HG02981 (cell line): ENCODE results near the gene PGAM5.
A peak's percentile ranks its signal among the peaks of the same experiment; 100 is the strongest.

ENCODE experiments used
- ATAC-seq: cut with Tn5 transposase; IDR thresholded peaks from one replicate; pipeline ENCODE4 v1.9.1; 2021; ENCODE audit warnings: mild to moderate bottlenecking, moderate library complexity; ENCODE audit not compliant: unreplicated experiment

PGAM5 gene

GRCh38 chr12:132710405-132711079, at the start of gene PGAM5:
TSS of gene PGAM5 (plus strand) at chr12:132710842. CDS start at chr12:132710877, 35 bp downstream.
- ATAC-seq, result peak; percentile 80

DNA sequence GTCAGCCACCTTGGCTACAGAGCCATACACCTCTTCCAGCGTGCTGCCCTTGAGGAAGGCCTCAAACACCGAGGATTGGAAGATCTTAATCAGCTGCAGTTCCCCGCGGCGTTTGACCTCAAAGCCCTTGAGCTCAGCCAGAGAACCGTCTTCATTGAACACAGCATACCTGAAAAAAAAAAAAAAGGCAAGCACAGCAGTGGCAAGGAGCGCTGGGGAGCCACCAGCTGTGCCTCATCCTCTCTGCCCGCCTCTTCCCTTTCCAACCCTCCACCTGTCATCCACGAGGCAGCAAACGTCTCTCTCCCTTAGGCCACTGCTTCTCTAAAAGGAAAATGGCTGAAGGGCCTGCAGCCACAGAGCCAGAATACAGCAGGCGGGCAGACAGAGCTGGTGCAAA, 49.6 kb upstream of the PGAM5 start:
- no peak for ATAC-seq

DNA sequence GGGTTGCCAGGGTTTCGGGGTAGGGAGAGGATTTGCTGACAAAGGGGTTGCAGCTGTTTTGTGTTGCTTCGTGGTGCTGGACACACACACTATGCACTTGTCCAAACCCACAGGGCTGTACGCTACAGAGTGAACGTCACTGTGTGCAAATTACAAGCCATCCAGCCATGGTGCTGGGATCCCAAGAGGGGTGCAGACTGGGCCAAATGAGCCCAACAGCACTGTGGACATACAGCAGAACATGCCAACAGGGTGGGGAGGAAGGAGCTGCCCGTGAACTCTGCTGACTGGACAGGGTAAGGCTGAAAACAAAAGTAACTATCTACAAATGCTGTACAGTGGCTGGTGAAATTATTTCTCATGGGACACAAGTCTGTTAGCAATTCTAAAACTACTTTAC, 48.7 kb upstream of the PGAM5 start:
- ATAC-seq, result no peak

DNA sequence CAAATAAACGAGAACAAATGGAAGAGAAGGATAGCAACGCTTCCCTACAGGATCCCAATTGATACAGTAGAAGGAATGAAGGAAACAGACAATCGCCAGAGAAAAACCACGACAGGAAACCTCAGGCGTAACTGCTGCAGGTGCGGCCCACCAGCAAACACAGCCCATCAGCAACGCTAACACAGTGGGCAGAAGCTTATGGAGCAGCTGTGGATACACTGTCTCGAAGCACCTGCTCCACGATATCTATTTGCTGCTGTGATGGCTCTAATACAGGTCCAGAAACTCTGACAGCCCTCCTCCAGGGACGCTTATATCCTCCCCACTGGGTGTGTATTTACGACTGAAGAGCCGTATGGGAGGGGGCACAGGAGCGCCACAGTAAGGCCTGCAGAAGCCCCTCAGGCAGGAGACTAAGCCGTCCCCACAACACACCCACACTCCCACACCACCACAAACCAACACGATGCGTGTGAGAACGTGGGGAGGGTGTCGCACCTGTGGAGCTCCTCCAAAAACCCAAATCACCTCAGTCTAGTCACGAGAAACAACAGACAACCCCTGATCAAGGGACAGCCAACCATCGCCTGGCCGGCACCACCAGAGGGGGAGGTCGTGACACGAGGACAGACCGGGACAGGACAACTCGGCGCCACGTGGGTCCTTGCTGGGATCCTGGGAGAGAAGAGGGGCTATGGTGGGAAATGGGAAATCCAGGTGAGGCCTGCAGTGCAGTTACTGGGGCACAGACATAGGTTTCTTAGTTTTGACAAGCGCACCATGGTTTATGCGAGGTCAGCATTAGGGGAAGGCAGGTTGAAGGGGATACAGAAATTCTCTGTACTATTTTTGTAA, 47.5 kb upstream of the PGAM5 start:
- ATAC-seq, result no peak

DNA sequence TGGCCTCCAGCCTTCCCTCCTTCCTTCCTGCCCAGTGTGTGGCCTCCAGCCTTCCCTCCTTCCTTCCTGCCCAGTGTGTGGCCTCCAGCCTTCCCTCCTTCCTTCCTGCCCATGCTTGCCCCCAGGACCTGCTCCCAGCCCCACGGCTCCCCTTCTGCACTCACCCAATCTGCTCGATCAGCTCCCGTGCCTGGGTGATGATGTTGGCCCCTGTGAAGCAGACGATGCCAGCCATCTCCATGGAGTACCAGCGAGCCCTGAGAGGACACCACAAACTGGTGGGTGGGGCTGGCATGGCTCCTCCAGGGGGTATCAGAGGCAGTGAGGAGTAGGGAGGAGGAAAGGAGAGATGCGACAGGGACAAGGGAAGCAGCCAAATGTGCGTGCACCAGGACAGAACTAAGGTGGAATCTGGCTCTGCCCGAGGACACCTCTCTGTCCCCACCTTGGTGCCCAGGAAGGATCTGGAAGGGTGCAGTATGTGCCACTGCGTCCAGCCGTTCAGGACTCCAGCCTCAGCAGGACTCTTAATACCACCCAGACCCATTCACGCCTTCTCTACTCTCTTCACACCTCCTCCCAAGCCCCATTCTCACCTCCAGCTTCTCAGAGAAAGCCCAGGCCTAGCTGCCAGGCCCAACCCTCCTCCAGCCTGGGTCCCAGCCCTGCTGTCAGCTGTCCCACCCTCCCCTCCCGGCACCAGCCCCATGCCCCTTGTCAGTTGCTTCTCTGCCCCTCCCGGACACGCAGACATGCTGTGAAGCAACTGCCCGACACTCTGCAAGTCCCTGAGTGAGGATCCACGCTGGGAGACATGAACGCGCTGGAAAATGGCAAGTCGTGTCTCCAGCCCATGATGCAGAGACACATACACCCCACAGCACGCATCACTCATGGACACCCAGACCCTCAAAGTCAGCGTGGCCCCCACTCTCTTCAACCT, 46.2 kb upstream of the PGAM5 start:
- no peak for ATAC-seq

DNA sequence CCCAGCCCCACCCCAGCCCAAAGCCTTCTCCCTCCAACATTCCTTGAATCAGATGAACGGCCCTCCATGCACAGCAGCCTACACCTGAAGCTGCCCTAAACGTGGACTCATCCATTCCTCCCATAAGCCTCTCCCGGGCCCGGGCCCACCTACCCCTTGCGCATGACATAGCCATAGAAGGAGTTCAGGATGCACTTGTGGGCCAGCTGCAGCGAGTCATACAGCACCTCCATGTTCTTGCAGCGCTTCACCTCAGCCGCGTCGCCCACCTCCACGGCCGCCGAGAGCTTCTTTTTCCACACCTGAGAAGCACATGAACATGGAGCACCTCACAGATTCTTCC, 45.5 kb upstream of the PGAM5 start:
- no peak for ATAC-seq

DNA sequence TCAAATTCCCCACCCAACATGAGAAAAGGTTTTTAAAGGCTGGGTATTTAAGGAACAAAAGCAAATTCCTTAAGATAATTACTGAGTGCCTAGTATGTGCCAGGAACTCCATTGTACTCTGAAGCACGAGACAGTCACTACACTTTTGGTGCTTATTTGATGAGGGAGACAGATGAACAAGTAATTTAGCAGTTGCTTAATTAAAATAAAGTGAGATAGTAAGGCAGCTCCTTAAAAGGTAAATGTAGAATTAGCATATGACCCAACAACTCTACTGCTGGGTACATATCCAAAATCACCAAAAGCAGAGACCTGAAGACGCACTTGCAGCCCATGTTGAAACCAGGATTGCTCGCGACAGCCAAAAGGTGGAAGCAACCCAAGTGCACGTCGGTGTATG, 44.8 kb upstream of the PGAM5 start:
- ATAC-seq, result no peak

- no peak for ATAC-seq
These were observed 42.2 kb upstream of the PGAM5 start for GRCh38 chr12:132668191-132669088.

GRCh38 chr12:132669166-132669879, 41.3 kb upstream of the PGAM5 start:
- ATAC-seq, result no peak

- ATAC-seq, result no peak
These were observed 38.5 kb upstream of the PGAM5 start for GRCh38 chr12:132672116-132672515.

GRCh38 chr12:132672678-132673077, 38.0 kb upstream of the PGAM5 start:
- no peak for ATAC-seq

GRCh38 chr12:132673288-132674179, 37.1 kb upstream of the PGAM5 start:
- ATAC-seq, result no peak

- ATAC-seq, result no peak
These were observed 36.1 kb upstream of the PGAM5 start for GRCh38 chr12:132674561-132674960.

- no peak for ATAC-seq
These were observed 34.7 kb upstream of the PGAM5 start for GRCh38 chr12:132675757-132676432.

GRCh38 chr12:132677492-132677891, 33.1 kb upstream of the PGAM5 start:
- ATAC-seq, result no peak

- ATAC-seq, result no peak
These were observed 25.2 kb upstream of the PGAM5 start for GRCh38 chr12:132685400-132685799.

DNA sequence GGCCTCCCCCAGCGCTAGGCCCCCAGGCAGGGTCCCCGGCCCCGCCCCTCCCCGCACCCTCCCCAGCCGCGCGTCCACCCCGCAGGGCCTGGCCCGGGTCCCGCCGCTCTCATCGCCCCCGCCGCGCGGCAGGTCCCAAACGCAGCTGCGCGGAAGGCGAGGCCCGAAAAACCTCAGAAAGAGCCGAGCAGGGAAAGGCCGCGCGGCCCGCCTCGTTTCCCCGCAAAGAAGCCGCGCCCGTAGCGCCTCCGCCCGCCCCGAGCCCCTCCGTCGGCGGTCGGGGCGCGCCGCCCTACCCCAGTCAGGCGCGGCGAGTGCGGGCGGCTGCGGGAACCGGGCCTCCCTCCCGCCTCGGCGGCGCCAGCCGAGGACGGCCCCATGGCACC, 23.8 kb upstream of the PGAM5 start:
- ATAC-seq, result no peak
